Measurements from ENCODE around the gene CDH23.

CDH23 gene

DNA sequence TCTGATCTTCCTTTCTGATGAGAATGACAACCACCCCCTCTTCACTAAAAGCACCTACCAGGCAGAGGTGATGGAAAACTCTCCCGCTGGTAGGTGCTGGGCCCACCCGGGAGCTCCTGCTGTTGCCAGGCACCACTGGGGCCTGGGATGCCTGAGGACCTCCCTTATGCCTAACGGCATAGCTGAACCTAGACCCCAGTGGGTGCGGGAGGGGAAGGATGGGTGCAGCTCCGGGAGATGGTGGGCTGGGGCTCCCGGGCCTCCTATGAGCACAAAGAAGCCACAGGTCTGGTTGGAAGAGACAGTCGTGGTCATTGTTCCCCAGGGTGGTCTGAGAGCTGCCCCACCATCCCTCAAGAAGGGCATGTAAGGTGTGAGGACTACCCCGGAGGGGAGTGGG lies 392.2 kb downstream of the CDH23 start:
- no peak for DNase-seq

DNA sequence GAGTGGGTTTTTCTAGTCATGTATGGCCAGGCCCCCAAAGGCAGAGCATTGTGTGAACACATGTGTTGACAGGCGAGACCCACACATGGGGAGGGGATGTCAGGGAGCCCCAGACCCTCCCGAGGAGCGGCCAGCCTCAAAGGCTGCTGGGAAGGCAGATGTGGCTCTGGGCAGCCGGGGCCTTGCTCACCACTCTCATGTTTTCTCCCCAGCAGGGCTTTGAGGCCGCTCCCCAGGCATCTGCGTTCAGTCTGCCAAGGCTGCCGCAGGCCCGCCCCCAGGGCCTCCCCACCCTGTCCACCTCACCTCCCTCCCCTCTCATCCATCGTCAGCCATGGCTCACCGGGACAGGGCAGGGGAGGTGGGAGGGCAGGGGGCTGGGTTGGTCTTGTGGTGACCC lies 393.2 kb downstream of the CDH23 start:
- no peak for DNase-seq

- no peak for DNase-seq
Observed at GRCh38 chr10:71790749-71791440, 394.2 kb downstream of the CDH23 start.

DNA sequence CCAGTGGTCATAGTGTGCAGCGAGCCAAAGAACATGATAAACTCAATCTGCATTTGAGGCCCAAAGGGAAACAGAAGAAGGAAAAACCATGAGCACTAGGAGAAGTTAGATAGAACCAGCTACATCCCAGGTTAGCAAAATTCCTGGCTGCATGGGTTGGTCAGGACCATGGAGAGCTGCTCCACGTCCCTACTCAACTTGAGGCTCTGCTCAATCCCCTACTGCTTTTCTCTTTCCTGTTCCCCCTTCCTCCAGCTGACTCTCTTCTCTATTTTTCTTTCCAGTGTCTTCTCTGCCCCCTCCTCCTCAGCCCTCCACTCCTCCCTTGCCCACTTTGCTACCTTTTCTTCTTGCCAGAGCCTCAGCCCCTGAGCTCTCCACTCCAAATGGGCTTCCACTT lies 398.5 kb downstream of the CDH23 start:
- DNase-seq: no peak

- DNase-seq: no peak
Observed at GRCh38 chr10:71796749-71797405, 400.2 kb downstream of the CDH23 start.

- DNase-seq: no peak
Observed at GRCh38 chr10:71797533-71798307, 401.0 kb downstream of the CDH23 start.

GRCh38 chr10:71798308-71798624 lies 401.5 kb downstream of the CDH23 start:
- DNase-seq: no peak

GRCh38 chr10:71799112-71799511 lies 402.4 kb downstream of the CDH23 start:
- no peak for DNase-seq

DNA sequence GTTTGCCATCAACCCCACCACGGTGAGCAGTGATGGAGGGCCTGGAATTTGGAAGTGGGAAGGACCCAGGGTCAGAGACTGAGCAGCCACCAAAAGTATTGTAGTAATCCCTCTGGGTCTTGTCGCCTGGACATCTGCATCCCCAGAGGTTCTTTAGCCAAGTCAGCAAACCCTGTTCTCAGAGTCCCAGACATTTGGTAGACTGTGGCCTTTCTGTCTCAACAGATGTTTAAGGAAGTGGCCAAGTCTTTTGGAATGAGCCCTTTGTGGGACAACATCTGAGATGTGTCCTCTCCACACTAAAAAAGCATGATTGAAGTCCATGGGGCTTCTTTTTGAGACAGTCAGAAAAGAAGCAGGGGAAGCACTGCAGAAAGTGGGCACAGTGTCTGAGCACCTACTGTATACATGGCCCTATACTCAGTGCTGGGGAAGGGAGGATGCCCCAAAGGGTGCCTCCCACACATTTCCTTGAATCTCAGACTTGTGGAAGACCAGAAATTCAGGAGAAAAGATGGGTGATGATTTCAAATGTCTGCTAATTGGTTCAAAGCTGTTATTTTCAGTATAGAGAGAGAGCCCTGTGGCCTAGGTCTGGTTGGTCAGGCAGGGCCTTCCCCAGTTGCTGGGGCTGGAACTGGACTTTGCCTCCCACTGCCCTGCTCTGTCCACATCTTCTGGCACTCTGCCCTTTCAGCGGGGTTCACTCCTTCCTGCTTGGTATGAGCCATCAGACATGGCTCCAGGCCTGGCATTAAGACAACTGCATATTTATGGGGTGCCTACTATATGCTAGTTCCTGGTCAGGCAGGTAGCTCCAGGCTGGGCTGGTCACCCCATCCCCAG lies 403.1 kb downstream of the CDH23 start:
- no peak for DNase-seq

- no peak for DNase-seq
Observed at GRCh38 chr10:71801361-71801760, 404.6 kb downstream of the CDH23 start.

DNA sequence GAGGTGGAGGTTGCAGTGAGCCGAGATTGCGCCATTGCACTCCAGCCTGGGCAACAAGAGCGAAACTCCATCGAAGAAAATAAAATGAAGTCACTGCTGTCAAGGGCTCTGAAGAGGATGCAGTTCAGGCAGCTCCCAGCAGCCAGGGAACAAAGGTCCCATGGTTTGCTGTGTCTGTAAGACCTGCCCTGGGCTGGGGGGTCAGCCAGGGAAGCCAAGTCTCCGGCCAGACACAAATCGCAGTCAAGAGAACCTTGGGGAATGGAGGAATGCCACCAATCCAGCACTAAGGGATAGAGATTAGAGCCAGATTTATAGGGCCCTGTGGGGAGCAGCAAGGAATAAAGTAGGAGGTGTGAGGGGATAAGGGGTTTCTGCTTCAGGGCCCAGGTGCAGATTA lies 405.5 kb downstream of the CDH23 start:
- no peak for DNase-seq

DNA sequence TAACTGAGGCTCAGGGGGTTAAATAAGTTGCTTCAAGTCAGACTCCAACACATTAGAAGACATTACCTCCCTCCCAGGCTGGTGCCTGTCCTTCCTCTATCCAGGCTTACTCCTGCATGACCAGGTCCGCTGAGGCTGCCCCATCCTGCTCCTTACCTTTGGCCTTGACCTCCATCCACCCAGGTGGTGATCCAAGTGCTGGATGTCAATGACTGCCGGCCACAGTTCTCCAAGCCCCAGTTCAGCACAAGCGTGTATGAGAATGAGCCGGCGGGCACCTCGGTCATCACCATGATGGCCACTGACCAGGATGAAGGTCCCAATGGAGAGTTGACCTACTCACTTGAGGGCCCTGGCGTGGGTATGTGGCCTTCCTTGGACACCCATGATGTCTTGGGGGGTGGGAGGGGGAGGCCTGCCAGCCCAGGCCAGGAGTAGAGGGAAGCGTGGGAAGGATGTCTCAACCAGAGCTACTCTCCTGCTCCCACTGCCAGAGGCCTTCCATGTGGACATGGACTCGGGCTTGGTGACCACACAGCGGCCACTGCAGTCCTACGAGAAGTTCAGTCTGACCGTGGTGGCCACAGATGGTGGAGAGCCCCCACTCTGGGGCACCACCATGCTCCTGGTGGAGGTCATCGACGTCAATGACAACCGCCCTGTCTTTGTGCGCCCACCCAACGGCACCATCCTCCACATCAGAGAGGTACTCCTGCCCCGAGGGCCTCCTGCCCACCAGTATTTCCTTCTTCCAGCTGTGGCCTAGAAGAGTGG lies 406.2 kb downstream of the CDH23 start:
- DNase-seq: no peak

DNA sequence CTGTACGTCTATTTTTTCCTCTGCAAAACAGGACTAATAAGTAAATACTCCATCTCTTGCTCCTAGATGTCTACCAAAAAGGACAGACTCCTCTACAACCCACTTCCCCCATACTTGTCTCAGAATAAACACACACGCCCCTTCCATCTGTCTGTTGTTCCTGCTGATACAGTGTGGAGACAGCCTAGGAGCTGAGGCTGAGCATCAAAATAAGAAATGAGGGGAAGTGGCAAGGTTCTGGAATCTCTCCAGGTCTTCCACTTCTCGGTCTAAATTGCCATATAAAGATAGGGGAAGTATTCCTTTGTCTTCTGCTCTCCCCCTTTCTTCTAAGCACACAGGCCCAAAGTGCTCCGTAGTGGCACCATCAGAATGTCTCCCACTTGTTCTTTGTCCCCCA lies 407.4 kb downstream of the CDH23 start:
- DNase-seq: no peak

DNA sequence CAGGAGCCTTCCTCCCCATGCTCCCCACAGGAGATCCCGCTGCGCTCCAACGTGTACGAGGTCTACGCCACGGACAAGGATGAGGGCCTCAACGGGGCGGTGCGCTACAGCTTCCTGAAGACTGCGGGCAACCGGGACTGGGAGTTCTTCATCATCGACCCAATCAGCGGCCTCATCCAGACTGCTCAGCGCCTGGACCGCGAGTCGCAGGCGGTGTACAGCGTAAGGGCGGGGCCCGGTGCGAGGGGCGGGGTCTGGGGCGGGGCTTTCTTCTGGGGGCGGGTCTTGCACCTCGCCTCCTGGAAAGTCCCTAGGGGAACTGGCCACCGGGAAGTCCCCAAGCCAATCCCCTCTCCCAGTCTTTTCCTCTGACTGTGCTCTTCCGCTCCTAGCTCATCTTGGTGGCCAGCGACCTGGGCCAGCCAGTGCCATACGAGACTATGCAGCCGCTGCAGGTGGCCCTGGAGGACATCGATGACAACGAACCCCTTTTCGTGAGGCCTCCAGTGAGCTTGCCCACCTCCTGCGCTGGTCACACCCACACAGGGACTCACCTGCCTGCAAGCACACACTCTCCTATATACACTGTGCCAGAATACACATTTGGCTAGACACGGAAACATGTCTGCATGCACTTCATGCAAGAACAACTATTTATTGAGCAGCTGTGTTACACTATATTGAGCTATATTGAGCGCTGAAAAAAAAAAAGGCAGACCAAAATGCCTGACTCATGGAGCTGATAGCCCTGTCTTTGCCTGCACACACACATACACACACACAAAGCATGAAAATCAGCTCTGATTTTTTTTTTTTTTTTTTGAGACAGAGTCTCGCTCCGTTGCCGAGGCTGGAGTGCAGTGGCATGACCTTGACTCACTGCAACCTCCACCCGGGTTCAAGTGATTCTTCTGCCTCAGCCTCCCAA lies 409.3 kb downstream of the CDH23 start:
- no peak for DNase-seq

GRCh38 chr10:71806704-71807556 lies 410.2 kb downstream of the CDH23 start:
- no peak for DNase-seq

DNA sequence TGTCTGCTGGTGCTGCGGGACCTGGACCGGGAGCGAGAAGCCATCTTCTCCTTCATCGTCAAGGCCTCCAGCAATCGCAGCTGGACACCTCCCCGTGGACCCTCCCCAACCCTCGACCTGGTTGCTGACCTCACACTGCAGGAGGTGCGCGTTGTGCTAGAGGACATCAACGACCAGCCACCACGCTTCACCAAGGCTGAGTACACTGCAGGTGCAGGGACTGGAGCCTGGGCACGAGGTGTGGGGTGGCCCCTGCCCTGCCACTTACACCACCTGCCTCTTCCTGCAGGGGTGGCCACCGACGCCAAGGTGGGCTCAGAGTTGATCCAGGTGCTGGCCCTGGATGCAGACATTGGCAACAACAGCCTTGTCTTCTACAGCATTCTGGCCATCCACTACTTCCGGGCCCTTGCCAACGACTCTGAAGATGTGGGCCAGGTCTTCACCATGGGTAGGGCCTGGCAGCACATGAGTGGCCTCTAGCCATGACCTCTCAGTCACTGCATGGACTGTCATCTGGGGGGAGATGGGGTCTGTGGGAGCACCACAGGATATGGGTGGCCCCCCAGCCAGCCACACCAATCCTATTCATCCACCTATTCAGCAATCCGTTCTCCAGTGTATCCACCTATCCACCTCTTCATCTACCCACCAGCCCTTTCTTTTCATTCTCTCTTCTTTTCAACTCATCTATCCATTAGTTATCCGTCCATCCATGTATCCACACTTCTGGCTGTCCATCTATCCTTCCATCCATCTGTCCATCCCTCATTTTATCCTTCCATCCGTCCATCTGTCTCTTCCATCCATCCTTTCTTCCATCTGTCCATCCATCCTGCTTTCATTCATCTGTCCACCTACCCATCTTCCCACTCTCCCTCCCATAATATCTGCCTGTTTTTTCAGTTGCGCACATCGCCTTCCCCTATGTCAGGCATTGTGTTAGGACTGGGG lies 411.1 kb downstream of the CDH23 start:
- DNase-seq: no peak

GRCh38 chr10:71809628-71810027 lies 412.9 kb downstream of the CDH23 start:
- DNase-seq: no peak

- DNase-seq: no peak
Observed at GRCh38 chr10:71810048-71810750, 413.5 kb downstream of the CDH23 start.
